Erythroblast (primary cell): Measurements from ENCODE around the gene RELN.

ENCODE experiments used
- GATA1 ChIP-seq: IDR thresholded peaks from 2 replicates; pipeline ENCODE4 v1.6.1; 2011; ENCODE audit warnings: low read depth, mild to moderate bottlenecking, control low read depth, low read length, moderate library complexity
- POLR2A ChIP-seq: IDR thresholded peaks from 2 replicates; pipeline ENCODE4 v1.6.1; 2011; ENCODE audit warnings: mild to moderate bottlenecking, low read length

DNA sequence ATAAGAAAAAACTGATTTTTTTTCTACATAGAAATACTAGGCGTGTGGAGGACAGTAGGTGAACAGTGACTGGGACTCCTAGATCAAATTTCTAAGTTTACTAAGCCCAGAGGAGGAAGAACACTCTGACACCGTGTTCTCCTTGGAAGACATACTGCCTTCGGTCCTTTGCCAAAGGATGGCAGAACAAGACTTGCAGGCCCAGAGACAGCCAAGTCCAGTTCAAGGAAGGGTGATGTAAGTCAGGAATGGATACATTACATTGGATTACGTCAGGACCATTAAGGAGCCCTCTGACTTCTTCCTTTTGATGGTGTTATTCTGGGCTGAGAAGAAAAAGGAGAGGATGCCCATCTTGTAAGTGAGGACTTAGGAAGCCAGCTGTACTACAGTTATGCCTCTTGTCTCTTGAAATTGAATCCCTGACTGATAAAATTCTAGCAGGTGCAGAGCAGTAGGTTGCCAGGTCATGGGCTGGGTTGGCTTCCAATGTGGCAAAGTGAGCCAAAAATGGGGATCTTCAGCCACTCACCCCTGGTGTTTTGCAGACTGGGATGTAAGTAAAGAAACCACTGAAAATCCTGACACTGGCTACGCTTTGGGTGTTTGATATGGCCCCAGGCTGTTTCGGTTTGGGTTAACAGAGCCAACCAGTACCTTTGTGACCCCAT is 45.1 kb downstream of the RELN start:
- no peak for TF ChIP-seq POLR2A
- TF ChIP-seq GATA1, result no peak
